ENCODE measurements around the gene FTMT.
"Not testable (repeated sequence)": the region's sequence is repeated elsewhere in the genome, so short reads cannot be mapped to it uniquely, and the experiment has no call there.

Gene FTMT

GRCh38 chr5:121851643-121852574 is at the start of gene FTMT:
Gene FTMT (plus strand): TSS chr5:121851882. CDS start chr5:121851964, 82 bp downstream.
- DNase-seq = no peak

DNA sequence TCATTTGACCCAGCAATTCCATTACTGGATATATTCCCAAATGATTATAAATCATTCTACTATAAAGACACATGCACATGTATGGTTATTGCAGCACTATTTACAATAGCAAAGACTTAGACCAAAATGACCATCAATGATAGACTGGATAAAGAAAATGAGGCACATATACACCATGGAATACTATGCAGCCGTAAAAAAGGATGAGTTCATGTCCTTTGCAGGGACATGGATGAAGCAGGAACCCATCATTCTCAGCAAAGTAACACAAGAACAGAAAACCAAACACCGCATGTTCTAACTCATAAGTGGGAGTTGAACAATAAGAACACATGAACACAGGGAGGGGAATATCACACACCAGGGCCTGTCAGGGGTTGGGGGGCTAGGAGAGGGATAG is 46.4 kb upstream of the FTMT start:
- DNase-seq = not testable (repeated sequence)

DNA sequence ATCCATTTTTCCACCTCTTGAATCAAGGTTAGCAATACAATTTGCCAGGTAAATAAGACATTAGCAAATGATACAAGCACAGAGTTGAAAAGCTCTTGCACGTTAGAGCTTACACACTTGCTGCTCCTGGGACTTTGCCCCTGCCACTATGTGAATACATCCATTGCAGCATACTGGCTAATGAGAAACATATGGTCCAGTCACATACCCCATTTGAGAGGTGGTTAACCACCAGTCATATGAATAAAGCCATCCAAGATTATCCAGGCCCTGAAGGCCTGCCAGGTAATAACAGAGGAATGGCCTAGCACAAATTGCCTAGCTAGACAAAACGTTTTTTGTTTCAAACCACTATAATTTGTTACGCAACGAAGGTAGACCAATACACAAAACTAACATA is 45.8 kb upstream of the FTMT start:
- DNase-seq = no peak

DNA sequence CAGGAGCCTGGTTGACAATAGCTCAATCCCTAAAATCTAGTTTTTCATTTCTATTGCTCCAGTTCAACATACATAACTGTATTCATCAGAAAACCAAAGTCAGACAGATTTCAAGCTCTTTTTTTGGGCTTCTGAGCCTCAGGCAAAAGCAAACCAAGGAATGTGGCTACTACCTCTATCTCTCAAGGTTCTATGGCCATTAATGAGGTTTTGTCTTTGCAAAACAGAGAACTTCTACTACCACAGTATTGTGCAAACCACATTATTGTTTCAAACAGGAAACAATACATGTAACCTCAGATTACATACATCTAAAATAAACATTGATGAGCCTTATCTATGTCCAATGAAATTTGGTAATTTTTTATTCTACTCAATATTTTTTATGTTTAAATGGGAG is 35.5 kb upstream of the FTMT start:
- no peak for DNase-seq

- DNase-seq = no peak
Measured at GRCh38 chr5:121819682-121820261, 31.9 kb upstream of the FTMT start.

DNA sequence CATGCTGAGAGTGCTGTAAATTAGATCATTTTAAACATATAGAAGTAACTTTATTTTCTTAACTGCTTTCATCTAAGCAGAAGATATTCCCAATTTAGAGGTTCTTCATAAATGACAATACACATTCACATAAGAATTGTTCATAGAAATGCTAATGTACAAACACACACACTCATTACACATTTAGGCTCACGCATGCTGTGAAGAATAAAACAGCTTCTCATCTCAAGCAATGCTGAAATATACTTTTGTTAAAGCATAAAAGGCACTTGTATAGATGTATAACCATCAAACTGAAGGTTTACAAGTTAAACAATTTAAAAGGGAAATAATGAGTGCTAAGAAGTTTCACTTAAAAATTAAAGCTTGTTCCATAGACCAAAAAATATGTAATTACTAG is 18.1 kb upstream of the FTMT start:
- DNase-seq = no peak

GRCh38 chr5:121834021-121834420 is 17.7 kb upstream of the FTMT start:
- DNase-seq = no peak

- no peak for DNase-seq
Measured at GRCh38 chr5:121841892-121842291, 9.8 kb upstream of the FTMT start.

- DNase-seq = no peak
Measured at GRCh38 chr5:121850272-121850671, 1.4 kb upstream of the FTMT start.

DNA sequence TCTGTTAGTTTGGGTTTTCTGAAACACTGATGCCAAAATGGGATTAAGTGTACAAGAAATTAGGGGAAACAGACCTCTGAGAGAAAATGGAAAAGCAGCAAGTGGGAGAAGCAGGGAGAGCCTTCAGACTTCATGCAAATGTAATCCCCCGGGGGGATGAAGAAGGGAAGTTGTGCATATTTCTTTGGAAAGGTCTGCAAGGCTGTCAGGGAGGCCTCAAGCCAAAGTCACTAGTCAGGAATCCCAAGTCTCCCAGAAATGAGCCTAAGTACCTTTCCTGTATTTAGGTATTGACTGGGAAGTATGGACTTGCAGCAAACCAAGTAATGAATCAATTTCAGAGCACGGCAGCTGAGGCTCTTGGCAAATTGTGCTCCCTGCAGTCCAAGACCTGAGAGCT is 2.2 kb downstream of the FTMT start:
- no peak for DNase-seq

DNA sequence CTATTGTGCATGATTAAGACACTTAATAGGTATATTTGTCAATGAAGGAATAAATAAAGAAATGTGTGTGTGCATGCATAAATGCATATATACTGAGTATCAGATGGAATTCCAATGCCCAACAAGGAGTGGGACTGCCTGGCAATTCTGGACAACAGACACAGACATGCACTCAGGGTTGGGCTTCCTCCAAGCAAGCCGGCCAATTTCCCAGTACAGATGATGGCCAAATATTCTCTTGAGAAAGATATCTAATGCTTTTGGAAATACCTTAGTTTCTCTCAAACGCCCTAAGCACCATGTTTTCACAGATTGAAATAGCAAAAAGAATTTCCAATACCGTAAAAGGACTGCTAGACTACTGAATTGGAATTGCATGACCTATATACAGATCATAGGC is 11.1 kb downstream of the FTMT start:
- DNase-seq = no peak

DNA sequence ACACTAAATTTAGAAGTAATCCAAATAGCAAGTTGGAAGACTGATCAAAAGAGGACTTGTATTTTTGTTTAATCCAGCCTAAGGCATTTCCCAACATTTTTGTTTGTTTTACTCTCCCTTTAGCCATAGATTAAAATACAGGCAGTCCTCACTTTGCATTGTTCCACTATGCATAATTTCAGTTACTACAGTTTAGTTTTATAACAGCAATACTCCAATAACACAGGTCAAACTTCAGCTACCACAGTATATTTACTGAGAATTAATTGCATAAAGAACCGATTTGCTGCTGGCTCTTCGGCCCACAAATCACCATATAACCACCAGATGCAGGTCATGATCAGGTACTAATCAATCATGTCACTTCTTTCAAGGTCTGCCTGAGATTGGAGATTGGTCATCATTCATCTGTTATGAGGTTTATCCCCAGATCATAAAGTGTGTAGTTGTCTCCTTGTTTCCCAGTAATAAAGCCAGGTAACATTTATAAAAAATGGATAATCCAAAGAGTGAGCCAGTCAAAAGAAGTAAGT is 12.1 kb downstream of the FTMT start:
- DNase-seq = no peak

DNA sequence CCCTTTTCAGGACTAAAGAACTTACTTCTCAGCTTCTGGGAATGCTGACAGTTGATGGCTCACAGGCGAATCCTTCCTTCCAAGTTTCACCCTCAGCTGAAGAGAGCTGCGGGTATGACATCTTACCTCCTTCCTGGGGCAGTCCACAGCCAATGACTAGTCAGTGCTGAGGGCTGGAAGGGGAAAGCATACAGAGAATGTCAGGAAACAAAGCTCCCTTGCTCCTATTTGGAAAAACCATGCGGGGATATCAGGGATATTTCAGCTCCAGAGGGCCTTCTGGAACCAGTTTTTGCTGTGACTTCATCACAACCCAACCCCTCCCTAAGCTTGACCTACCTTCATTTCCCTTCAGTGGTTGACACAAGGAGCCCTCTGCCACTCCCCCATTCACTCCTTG is 15.7 kb downstream of the FTMT start:
- DNase-seq = no peak

DNA sequence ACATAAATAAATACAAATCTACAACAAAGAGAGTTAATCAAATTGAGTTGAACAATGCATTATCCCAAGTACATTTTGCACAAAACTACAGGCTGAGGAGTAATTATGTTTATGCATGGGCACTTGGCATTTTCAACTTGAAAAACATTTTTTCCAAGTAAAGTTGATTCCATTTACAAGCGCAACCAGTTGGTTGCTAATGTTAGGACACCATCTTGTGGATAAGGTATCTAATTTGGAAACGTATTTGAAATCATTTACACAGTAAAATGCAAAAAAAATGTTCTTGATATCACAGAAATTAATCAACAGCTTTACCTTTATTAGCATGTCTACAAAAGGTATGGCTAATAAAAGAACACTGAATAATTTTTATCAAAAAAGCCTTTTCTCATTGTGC is 18.8 kb downstream of the FTMT start:
- no peak for DNase-seq

GRCh38 chr5:121872856-121873255 is 21.2 kb downstream of the FTMT start:
- DNase-seq = no peak

DNA sequence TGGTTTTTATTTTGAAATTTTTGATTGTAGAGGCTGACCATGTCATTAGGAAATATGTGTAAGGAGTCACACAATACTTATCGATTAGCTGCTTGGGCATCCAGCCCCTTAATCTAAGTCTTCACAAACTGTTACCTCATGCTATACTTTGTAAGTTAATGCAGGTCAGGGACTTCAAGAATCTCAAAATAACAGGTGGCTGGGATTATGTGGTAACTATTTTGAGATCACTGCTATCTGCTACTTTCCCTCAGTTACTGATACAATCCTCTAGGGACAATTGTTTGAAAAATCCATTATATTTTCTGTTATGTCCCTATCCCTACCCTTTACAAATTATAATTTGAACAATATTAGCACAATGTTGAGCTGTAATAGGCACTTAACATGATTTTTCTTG is 21.7 kb downstream of the FTMT start:
- no peak for DNase-seq

DNA sequence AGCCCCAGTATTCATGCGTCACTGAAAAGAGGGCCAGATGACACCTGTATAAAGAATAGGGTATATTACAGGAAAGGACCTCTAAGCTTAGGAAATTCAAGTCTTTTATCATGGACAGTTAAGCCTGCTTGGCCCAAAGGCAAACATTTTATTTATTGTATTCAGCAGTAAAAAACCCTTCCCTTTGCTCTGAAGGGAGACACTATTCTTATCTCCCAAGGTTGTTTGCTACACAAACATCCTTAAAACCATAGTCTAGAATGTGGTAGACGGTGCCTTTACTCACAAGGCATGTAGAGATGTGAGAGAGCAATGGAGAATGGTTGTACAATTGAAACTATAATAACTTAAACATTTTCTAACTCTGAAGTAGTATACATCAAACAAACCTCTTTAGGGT is 33.9 kb downstream of the FTMT start:
- no peak for DNase-seq

GRCh38 chr5:121887727-121888126 is 36.0 kb downstream of the FTMT start:
- no peak for DNase-seq

- no peak for DNase-seq
Measured at GRCh38 chr5:121890297-121890858, 38.7 kb downstream of the FTMT start.

GRCh38 chr5:121897341-121897740 is 45.7 kb downstream of the FTMT start:
- DNase-seq = no peak

- no peak for DNase-seq
Measured at GRCh38 chr5:121899346-121899745, 47.7 kb downstream of the FTMT start.

Measured in NCI-H187 (cell line).